ENCODE measurements around the gene HMCES.

The HMCES gene

GRCh38 chr3:129304146-129304961, 25.7 kb downstream of the HMCES start:
- DNase-seq (ENCODE audit: low read depth): no peak

- DNase-seq (ENCODE audit: low read depth): no peak
Observed at GRCh38 chr3:129304962-129305222, 26.2 kb downstream of the HMCES start.

- peak; percentile 29 for DNase-seq (ENCODE audit: low read depth)
Observed at GRCh38 chr3:129305592-129306091, 27.0 kb downstream of the HMCES start.

GRCh38 chr3:129308636-129309035, 30.0 kb downstream of the HMCES start:
- DNase-seq (ENCODE audit: low read depth): no peak

- no peak for DNase-seq (ENCODE audit: low read depth)
Observed at GRCh38 chr3:129310111-129311011, 31.7 kb downstream of the HMCES start.

- no peak for DNase-seq (ENCODE audit: low read depth)
Observed at GRCh38 chr3:129311054-129311902, 32.6 kb downstream of the HMCES start.

GRCh38 chr3:129312021-129312639, 33.5 kb downstream of the HMCES start:
- no peak for DNase-seq (ENCODE audit: low read depth)

GRCh38 chr3:129312671-129313414, 34.2 kb downstream of the HMCES start:
- no peak for DNase-seq (ENCODE audit: low read depth)

- no peak for DNase-seq (ENCODE audit: low read depth)
Observed at GRCh38 chr3:129313415-129313664, 34.7 kb downstream of the HMCES start.

GRCh38 chr3:129313665-129314385, 35.2 kb downstream of the HMCES start:
- no peak for DNase-seq (ENCODE audit: low read depth)

- no peak for DNase-seq (ENCODE audit: low read depth)
Observed at GRCh38 chr3:129314386-129315222, 35.9 kb downstream of the HMCES start.

- no peak for DNase-seq (ENCODE audit: low read depth)
Observed at GRCh38 chr3:129315223-129315997, 36.7 kb downstream of the HMCES start.

GRCh38 chr3:129315998-129316247, 37.3 kb downstream of the HMCES start:
- DNase-seq (ENCODE audit: low read depth): no peak

GRCh38 chr3:129316248-129317013, 37.8 kb downstream of the HMCES start:
- DNase-seq (ENCODE audit: low read depth): peak; percentile 83

GRCh38 chr3:129317014-129317771, 38.5 kb downstream of the HMCES start:
- no peak for DNase-seq (ENCODE audit: low read depth)

- DNase-seq (ENCODE audit: low read depth): no peak
Observed at GRCh38 chr3:129317848-129318247, 39.2 kb downstream of the HMCES start.

GRCh38 chr3:129318921-129319320, 40.3 kb downstream of the HMCES start:
- no peak for DNase-seq (ENCODE audit: low read depth)

GRCh38 chr3:129320261-129320660, 41.6 kb downstream of the HMCES start:
- DNase-seq (ENCODE audit: low read depth): no peak

Measured in stimulated activated CD4-positive, alpha-beta T cell treated with anti-CD3 and anti-CD28 coated beads, Interleukin-2, amount 100 ng/mL, for 4 hours (primary cell).